ENCODE measurements around the gene EMC10.

EMC10 gene

GRCh38 chr19:50453243-50453642 is 23.1 kb upstream of the EMC10 start:
- no peak overlapping the region for H3K4me3 ChIP-seq (ENCODE audit: low read depth, low read length)
- DNase-seq (ENCODE audit: low read depth): no peak
- no peak for TF ChIP-seq CTCF (IDR thresholded peaks at IDR 0.05; ENCODE audit: control insufficient read depth, extremely low read depth, insufficient read depth)

- no peak for TF ChIP-seq CTCF (IDR thresholded peaks at IDR 0.05; ENCODE audit: control insufficient read depth, extremely low read depth, insufficient read depth)
- no peak for DNase-seq (ENCODE audit: low read depth)
- no peak overlapping the region for H3K4me3 ChIP-seq (ENCODE audit: low read depth, low read length)
These were observed 20.3 kb upstream of the EMC10 start for GRCh38 chr19:50455992-50456391.

GRCh38 chr19:50457300-50457699 is 19.0 kb upstream of the EMC10 start:
- H3K4me3 ChIP-seq (ENCODE audit: low read depth, low read length): no peak overlapping the region
- no peak for DNase-seq (ENCODE audit: low read depth)
- TF ChIP-seq CTCF (IDR thresholded peaks at IDR 0.05; ENCODE audit: control insufficient read depth, extremely low read depth, insufficient read depth): no peak

- no peak overlapping the region for H3K4me3 ChIP-seq (ENCODE audit: low read depth, low read length)
- no peak for DNase-seq (ENCODE audit: low read depth)
- TF ChIP-seq CTCF (IDR thresholded peaks at IDR 0.05; ENCODE audit: control insufficient read depth, extremely low read depth, insufficient read depth): no peak
These were observed 17.8 kb upstream of the EMC10 start for GRCh38 chr19:50458396-50459066.

GRCh38 chr19:50459067-50459456 is 17.2 kb upstream of the EMC10 start:
- no peak for TF ChIP-seq CTCF (IDR thresholded peaks at IDR 0.05; ENCODE audit: control insufficient read depth, extremely low read depth, insufficient read depth)
- no peak overlapping the region for H3K4me3 ChIP-seq (ENCODE audit: low read depth, low read length)
- DNase-seq (ENCODE audit: low read depth): no peak

GRCh38 chr19:50459638-50460037 is 16.7 kb upstream of the EMC10 start:
- no peak for TF ChIP-seq CTCF (IDR thresholded peaks at IDR 0.05; ENCODE audit: control insufficient read depth, extremely low read depth, insufficient read depth)
- no peak overlapping the region for H3K4me3 ChIP-seq (ENCODE audit: low read depth, low read length)
- DNase-seq (ENCODE audit: low read depth): no peak

- no peak overlapping the region for H3K4me3 ChIP-seq (ENCODE audit: low read depth, low read length)
- no peak for TF ChIP-seq CTCF (IDR thresholded peaks at IDR 0.05; ENCODE audit: control insufficient read depth, extremely low read depth, insufficient read depth)
- DNase-seq (ENCODE audit: low read depth): no peak
These were observed 16.0 kb upstream of the EMC10 start for GRCh38 chr19:50460161-50460765.
